ENCODE results near the gene KCNH2. TPM values are rescaled to one million over a fixed set of nuclear protein-coding genes. Genes with fewer than 3 reads are reported as not detected.

Gene KCNH2
- total RNA-seq, 1 donor from 2014 or later, result 10.0 TPM

DNA sequence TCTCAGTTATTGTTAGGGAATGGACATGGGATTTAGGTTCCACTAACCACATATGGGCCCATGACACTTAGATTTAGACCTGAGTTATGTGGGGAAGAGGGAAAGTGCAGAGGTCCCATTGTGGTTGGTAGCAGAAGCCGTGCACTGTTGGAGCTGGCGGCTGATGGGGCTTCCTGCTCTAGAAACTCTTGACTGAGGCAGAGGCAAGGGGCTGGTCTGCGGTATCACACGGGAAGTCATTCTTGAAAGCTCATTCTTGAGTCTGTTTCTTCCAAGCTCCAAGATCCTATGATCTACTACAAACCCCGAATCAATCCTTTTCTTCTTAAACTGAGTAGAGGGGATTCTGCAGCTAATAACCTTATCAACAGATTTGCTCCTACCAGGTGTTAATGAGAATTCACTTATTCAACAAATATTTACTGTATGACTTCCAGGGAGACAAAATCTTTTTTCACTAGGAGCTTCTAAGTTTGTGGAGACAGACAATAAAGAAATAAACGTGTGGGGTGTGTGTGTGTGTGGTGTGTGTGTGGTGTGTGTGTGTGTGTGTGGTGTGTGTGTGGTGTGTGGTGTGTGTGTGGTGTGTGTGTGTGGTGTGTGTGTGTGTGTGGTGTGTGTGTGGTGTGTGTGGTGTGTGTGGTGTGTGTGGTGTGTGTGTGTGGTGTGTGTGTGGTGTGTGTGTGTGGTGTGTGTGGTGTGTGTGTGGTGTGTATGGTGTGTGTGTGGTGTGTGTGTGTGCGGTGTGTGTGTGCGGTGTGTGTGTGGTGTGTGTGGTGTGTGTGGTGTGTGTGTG lies 68.7 kb downstream of the KCNH2 start:
- Mint-ChIP-seq H3K4me3 (no peak overlapping the region), H3K36me3 (no peaks in the 10 kb centered on the region), H3K27me3 (peaks cover 54% of the 10 kb centered on the region), H3K27ac (no peak overlapping the region), H3K9me3 (no peaks in the 10 kb centered on the region), H3K4me1 (ENCODE audit: unreplicated experiment) (no peaks in the 10 kb centered on the region)
- DNase-seq (ENCODE audit: extremely low spot score, unreplicated experiment), result no peak
- TF ChIP-seq, protein P1, sequence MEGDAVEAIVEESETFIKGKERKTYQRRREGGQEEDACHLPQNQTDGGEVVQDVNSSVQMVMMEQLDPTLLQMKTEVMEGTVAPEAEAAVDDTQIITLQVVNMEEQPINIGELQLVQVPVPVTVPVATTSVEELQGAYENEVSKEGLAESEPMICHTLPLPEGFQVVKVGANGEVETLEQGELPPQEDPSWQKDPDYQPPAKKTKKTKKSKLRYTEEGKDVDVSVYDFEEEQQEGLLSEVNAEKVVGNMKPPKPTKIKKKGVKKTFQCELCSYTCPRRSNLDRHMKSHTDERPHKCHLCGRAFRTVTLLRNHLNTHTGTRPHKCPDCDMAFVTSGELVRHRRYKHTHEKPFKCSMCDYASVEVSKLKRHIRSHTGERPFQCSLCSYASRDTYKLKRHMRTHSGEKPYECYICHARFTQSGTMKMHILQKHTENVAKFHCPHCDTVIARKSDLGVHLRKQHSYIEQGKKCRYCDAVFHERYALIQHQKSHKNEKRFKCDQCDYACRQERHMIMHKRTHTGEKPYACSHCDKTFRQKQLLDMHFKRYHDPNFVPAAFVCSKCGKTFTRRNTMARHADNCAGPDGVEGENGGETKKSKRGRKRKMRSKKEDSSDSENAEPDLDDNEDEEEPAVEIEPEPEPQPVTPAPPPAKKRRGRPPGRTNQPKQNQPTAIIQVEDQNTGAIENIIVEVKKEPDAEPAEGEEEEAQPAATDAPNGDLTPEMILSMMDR (conservative IDR thresholded peaks at IDR 0.05), result no peak

DNA sequence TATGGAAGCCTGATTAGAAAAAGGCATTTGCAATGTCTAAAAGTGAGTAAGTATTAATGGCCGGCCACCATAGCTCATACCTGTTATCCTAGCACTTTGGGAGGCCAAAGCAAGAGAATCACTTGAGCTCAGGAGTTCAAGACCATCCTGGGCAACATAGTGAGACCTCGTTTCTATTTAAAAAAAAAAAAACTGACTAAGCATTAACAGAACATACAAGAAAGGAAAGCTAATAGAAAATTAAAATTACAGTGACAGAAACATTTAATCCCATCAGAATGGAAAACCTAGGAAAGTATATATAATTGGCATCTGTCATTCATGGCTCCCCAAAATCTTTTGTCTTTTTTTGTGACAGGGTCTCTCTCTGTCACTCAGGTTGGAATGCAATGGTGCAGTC lies 69.9 kb downstream of the KCNH2 start:
- no peak for DNase-seq (ENCODE audit: extremely low spot score, unreplicated experiment)
- H3K4me1 Mint-ChIP-seq (ENCODE audit: unreplicated experiment), result no peaks in the 10 kb centered on the region
- no peak overlapping the region for H3K27ac Mint-ChIP-seq
- H3K27me3 Mint-ChIP-seq, result peaks cover 42% of the 10 kb centered on the region
- H3K4me3 Mint-ChIP-seq, result no peak overlapping the region
- no peaks in the 10 kb centered on the region for H3K36me3 Mint-ChIP-seq
- TF ChIP-seq, protein P1 (conservative IDR thresholded peaks at IDR 0.05), result no peak
- H3K9me3 Mint-ChIP-seq, result no peaks in the 10 kb centered on the region

DNA sequence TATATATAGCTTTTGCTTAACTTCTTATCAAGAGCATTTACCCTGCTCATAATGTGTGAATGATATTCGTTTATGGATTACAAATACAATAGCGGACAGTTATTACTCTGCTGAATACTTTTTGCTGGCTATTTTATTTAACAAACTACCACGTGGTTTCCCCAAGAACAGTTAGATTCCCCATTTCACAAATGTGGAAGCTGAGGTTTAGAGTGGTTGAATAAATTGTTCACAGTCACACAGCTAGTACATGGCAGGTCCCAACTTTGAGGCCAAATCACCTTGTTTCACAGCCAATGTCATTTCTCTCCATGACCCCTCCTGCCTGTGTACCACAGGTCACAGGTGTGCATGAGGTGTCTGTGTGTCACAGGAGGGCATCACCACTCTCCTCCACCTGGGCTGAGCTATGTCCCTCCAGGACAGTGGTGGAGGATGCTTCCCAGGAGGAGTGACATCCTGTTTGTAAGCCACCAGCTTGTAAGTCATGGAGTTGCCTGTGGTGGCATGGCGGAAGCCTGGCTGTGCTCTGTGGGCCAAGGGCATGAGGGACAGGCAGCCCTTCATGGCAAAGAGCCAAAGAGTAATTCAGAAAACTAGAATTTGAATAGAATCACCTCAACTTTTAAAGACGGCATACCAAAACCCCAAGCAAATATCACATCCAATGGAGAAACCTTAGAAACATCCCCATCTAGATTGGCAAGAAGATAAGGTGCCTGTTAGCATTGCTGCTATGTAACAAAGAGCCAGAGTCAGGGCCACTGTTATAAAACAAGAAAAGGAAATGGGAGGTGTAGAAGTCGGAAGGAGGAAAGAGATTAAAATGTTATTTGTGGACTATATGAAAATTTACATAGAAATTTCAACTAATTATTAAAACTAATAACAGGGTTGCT lies 73.9 kb downstream of the KCNH2 start:
- TF ChIP-seq, protein P1 (conservative IDR thresholded peaks at IDR 0.05), result no peak
- DNase-seq (ENCODE audit: extremely low spot score, unreplicated experiment), result no peak
- Mint-ChIP-seq H3K4me3 (no peak overlapping the region), H3K4me1 (ENCODE audit: unreplicated experiment) (peaks cover 20% of the 10 kb centered on the region), H3K27me3 (peaks cover 21% of the 10 kb centered on the region), H3K27ac (no peak overlapping the region), H3K9me3 (no peaks in the 10 kb centered on the region), H3K36me3 (no peaks in the 10 kb centered on the region)

DNA sequence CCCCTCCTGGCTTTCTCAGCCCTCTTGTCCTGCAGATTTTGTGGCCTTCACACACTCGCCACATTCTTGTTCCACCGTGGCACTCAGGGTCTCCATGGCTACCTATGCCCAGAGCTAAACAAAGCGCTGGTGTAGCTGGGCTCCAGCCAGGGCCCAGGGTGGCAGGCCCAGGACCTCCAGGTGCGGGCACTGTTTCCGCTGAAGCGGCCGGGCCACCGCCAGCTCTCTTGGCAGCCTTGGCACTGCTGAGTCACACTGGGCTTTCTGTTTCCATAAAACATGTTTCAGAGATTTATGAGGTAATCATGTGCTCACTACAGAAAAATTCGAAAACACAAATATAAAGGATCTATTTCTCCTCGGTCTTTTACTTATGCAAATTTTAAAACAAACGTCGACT lies 74.5 kb downstream of the KCNH2 start:
- Mint-ChIP-seq H3K27ac (no peak overlapping the region), H3K4me1 (ENCODE audit: unreplicated experiment) (peaks cover 22% of the 10 kb centered on the region), H3K36me3 (no peaks in the 10 kb centered on the region), H3K27me3 (peaks cover 26% of the 10 kb centered on the region), H3K4me3 (no peak overlapping the region), H3K9me3 (no peaks in the 10 kb centered on the region)
- TF ChIP-seq, protein P1 (conservative IDR thresholded peaks at IDR 0.05), result no peak
- no peak for DNase-seq (ENCODE audit: extremely low spot score, unreplicated experiment)

DNA sequence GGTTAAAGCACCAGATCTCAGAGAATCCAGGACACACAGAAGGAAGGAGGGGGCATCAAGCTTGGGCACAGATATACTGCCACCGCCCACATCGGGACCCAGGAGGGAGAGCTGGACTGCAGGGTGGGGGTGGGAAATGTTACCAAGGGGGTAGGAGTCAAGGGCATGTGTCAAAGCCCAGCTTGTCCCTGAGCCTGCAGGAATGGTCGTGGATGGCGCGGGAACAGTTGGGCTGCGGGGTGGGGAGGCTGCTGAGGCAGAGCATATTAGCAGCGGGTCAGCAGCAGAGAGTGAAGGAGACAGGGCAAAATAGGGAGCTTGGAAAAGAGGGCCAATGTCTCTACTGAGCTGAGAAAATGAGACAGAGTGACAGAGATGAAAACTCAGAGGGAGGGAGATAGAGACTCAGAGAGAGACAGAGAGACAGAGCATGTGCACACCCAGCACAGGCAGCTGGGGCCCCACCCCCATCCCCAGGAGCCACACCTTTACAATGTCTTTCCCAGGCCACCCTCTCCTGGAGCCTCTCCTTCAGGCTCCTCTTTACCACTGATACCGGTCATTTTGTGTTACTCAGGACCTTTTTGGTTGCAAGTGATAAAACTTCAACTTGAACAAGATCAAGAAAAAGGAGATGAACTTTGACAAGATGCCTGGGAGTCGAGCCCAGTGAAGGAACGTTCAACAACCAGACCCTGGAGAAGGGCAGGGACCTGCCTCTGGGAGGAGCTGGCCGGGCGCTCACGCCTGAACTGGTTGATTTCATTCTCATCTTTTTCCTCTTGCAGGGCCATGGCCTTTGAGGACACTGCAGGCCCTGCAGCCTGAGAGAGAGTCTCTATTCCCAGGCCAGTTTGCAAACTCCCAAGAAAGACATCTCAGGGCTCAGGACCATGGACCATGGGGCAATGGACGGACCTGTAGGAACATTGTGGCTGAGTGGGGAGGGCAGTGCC lies 75.8 kb downstream of the KCNH2 start:
- Mint-ChIP-seq H3K27me3 (peaks cover 39% of the 10 kb centered on the region), H3K9me3 (no peaks in the 10 kb centered on the region), H3K4me3 (no peak overlapping the region), H3K27ac (no peak overlapping the region), H3K36me3 (no peaks in the 10 kb centered on the region), H3K4me1 (ENCODE audit: unreplicated experiment) (peaks cover 26% of the 10 kb centered on the region)
- DNase-seq (ENCODE audit: extremely low spot score, unreplicated experiment), result no peak
- TF ChIP-seq, protein P1 (conservative IDR thresholded peaks at IDR 0.05), result no peak

Data from type B pancreatic cell (in vitro differentiated cells).